HepG2 (cell line): ENCODE results near the gene FUT1. TPM values are rescaled to one million over a fixed set of nuclear protein-coding genes. Genes with fewer than 3 reads are reported as not detected.

Experiments used
- AHR ChIP-seq: IDR thresholded peaks from 2 replicates; pipeline ENCODE4 v1.6.1; 2018; ENCODE audit warnings: missing genetic modification reagents, missing compliant biosample characterization
- BCL6 ChIP-seq: IDR thresholded peaks from 2 replicates; pipeline ENCODE4 v1.6.1; 2016; ENCODE audit warnings: missing genetic modification reagents, missing compliant biosample characterization
- FOSL2 ChIP-seq: sonication (generic); formaldehyde crosslinking; IDR thresholded peaks from 2 replicates; pipeline ENCODE4 v1.4.0; 2020; ENCODE audit warnings: missing genetic modification reagents
- GZF1 ChIP-seq: sonication (generic); formaldehyde crosslinking; IDR thresholded peaks from 2 replicates; pipeline ENCODE4 v1.5.1; 2020; ENCODE audit warnings: mild to moderate bottlenecking, missing genetic modification reagents
- KAT2B ChIP-seq: fragments of 150-350 bp; IDR thresholded peaks from 2 replicates; pipeline ENCODE4 v1.6.1; 2014; ENCODE audit warnings: low read depth, low read length, borderline replicate concordance
- KAT8 ChIP-seq: IDR thresholded peaks from 2 replicates; pipeline ENCODE4 v1.6.1; 2016; ENCODE audit warnings: missing genetic modification reagents, missing compliant biosample characterization
- KLF6 ChIP-seq: IDR thresholded peaks from 2 replicates; pipeline ENCODE4 v1.8.0; 2016; ENCODE audit warnings: missing biosample characterization, missing genetic modification reagents
- LBX2 ChIP-seq: sonication (generic); formaldehyde crosslinking; IDR thresholded peaks from 2 replicates; pipeline ENCODE4 v1.5.0; 2020; ENCODE audit warnings: missing genetic modification reagents, mild to moderate bottlenecking, borderline replicate concordance
- NCOA2 ChIP-seq: sonication (generic); formaldehyde crosslinking; IDR thresholded peaks from 2 replicates; pipeline ENCODE4 v1.8.0; 2022; ENCODE audit warnings: inconsistent platforms
- NR2C2 ChIP-seq: sonication (generic); formaldehyde crosslinking; IDR thresholded peaks from 2 replicates; pipeline ENCODE4 v1.4.0; 2020; ENCODE audit warnings: missing genetic modification reagents, mild to moderate bottlenecking, moderate library complexity, borderline replicate concordance
- PCBP2 ChIP-seq: fragments of 200-400 bp; formaldehyde crosslinking; optimal IDR thresholded peaks from 2 replicates; pipeline ENCODE3; 2018; ENCODE audit warnings: low read length, low read depth; ENCODE audit not compliant: poor library complexity, severe bottlenecking
- RFX5 ChIP-seq: IDR thresholded peaks from 2 replicates; pipeline ENCODE4 v1.6.1; 2011; ENCODE audit warnings: low read depth, low read length, improper control_type of control experiment
- TBX3 ChIP-seq: fragments of 450-650 bp; IDR thresholded peaks from 2 replicates; pipeline ENCODE4 v1.6.1; 2017; ENCODE audit warnings: antibody characterized with exemption, mild to moderate bottlenecking, inconsistent platforms, borderline replicate concordance
- ZBTB26 ChIP-seq: IDR thresholded peaks from 2 replicates; pipeline ENCODE4 v1.6.1; 2016; ENCODE audit warnings: missing compliant biosample characterization, missing genetic modification reagents, borderline replicate concordance
- ZKSCAN1 ChIP-seq: fragments of 150-350 bp; IDR thresholded peaks from 2 replicates; pipeline ENCODE4 v1.6.1; 2014; ENCODE audit warnings: low read length
- ZNF205 ChIP-seq: IDR thresholded peaks from 2 replicates; pipeline ENCODE4 v1.6.1; 2018; ENCODE audit warnings: missing biosample characterization, missing genetic modification reagents
- ZNF354B ChIP-seq: sonication (generic); formaldehyde crosslinking; IDR thresholded peaks from 2 replicates; pipeline ENCODE4 v1.8.0; 2022; ENCODE audit warnings: mild to moderate bottlenecking, missing genetic modification reagents
- ZNF605 ChIP-seq: sonication (generic); formaldehyde crosslinking; IDR thresholded peaks from 2 replicates; pipeline ENCODE4 v1.8.0; 2022; ENCODE audit warnings: mild to moderate bottlenecking, missing genetic modification reagents
- ZNF768 ChIP-seq: sonication (generic); formaldehyde crosslinking; IDR thresholded peaks from 2 replicates; pipeline ENCODE4 v1.4.0; 2020; ENCODE audit warnings: missing genetic modification reagents
- ZNF780A ChIP-seq: sonication (generic); formaldehyde crosslinking; IDR thresholded peaks from 2 replicates; pipeline ENCODE4 v1.8.0; 2022; ENCODE audit warnings: mild to moderate bottlenecking, missing genetic modification reagents, moderate library complexity
- ZNF839 ChIP-seq: sonication (generic); formaldehyde crosslinking; IDR thresholded peaks from 2 replicates; pipeline ENCODE4 v1.4.0; 2020; ENCODE audit warnings: missing genetic modification reagents, mild to moderate bottlenecking, borderline replicate concordance
- ZNF850 ChIP-seq: sonication (generic); formaldehyde crosslinking; conservative IDR thresholded peaks from 2 replicates; pipeline ENCODE4 v1.9.0; 2021; ENCODE audit warnings: mild to moderate bottlenecking, missing genetic modification reagents
- ZSCAN22 ChIP-seq: sonication (generic); formaldehyde crosslinking; IDR thresholded peaks from 2 replicates; pipeline ENCODE4 v1.4.0; 2020; ENCODE audit warnings: mild to moderate bottlenecking, missing genetic modification reagents
- polyA plus RNA-seq, 8 experiments: library from polyadenylated mRNA; depleted of rRNA in 3 of 8; stranded (reverse) in 7 of 8; unstranded in 1 of 8; fragments of >200 nt; fragmentation: Illumina TruSeq in 4 of 8; extraction: Trizol in 4 of 8; gene quantifications; 2 replicates each; pipeline versions ENCODE4 v1.2.1 to v1.2.3, GENCODE V29; 2011 to 2016; ENCODE audit warnings: low read depth in 4 of 8, missing spikeins in 1 of 8, mixed read lengths in 1 of 8; ENCODE audit not compliant: insufficient read depth in 1 of 8
- total RNA-seq, 5 experiments: library from RNA; depleted of rRNA; stranded (reverse); fragments of >200 nt; fragmentation: Illumina TruSeq; extraction: Trizol; gene quantifications; 2 replicates each; pipeline ENCODE4 v1.2.3, GENCODE V29; 2016; ENCODE audit warnings: low read depth in 1 of 5
- TF ChIP-seq, protein P1 (sequence below): sonication (generic); formaldehyde crosslinking; IDR thresholded peaks from 2 replicates; pipeline ENCODE4 v1.5.0; 2020; ENCODE audit warnings: missing genetic modification reagents, mild to moderate bottlenecking, borderline replicate concordance
- TF ChIP-seq, protein P2 (sequence below): sonication (generic); formaldehyde crosslinking; IDR thresholded peaks from 2 replicates; pipeline ENCODE4 v1.4.0; 2020; ENCODE audit warnings: mild to moderate bottlenecking, missing genetic modification reagents
- TF ChIP-seq, protein P3 (sequence below): sonication (generic); formaldehyde crosslinking; IDR thresholded peaks from 2 replicates; pipeline ENCODE4 v1.5.0; 2020; ENCODE audit warnings: mild to moderate bottlenecking, missing genetic modification reagents, borderline replicate concordance
- TF ChIP-seq, protein P4 (sequence below): sonication (generic); formaldehyde crosslinking; IDR thresholded peaks from 2 replicates; pipeline ENCODE4 v1.5.0; 2020; ENCODE audit warnings: missing genetic modification reagents

Gene FUT1
- total and polyA plus RNA-seq, 2 of the 13 experiments (the other 11 are each of a cell fraction or from before 2014, with no cell fraction given): 0.07 to 1.1 TPM

GRCh38 chr19:48718711-48719231, 33.7 kb downstream of the FUT1 start (continued):
- TF ChIP-seq ZNF768 (CRISPR knock-in tag): no peak; the same call in 1 of the 2 replicates
- TF ChIP-seq, protein P1, sequence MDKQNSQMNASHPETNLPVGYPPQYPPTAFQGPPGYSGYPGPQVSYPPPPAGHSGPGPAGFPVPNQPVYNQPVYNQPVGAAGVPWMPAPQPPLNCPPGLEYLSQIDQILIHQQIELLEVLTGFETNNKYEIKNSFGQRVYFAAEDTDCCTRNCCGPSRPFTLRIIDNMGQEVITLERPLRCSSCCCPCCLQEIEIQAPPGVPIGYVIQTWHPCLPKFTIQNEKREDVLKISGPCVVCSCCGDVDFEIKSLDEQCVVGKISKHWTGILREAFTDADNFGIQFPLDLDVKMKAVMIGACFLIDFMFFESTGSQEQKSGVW (CRISPR knock-in tag): no peak
- TF ChIP-seq BCL6 (CRISPR knock-in tag): peak; percentile 83
- TF ChIP-seq ZNF354B: no peak
- no peak for TF ChIP-seq TBX3
- no peak for TF ChIP-seq ZSCAN22
- TF ChIP-seq KAT2B: no peak
- no peak for TF ChIP-seq ZNF780A (CRISPR knock-in tag)
- peak; percentile 73 for TF ChIP-seq KAT8
- TF ChIP-seq NR2C2 (CRISPR knock-in tag): peak; percentile 71; the same call in 1 of the 2 replicates
- TF ChIP-seq, protein P2, sequence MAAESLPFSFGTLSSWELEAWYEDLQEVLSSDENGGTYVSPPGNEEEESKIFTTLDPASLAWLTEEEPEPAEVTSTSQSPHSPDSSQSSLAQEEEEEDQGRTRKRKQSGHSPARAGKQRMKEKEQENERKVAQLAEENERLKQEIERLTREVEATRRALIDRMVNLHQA (CRISPR knock-in tag): no peak
- no peak for TF ChIP-seq GZF1
- TF ChIP-seq KLF6 (CRISPR knock-in tag): no peak
- TF ChIP-seq, protein P3, sequence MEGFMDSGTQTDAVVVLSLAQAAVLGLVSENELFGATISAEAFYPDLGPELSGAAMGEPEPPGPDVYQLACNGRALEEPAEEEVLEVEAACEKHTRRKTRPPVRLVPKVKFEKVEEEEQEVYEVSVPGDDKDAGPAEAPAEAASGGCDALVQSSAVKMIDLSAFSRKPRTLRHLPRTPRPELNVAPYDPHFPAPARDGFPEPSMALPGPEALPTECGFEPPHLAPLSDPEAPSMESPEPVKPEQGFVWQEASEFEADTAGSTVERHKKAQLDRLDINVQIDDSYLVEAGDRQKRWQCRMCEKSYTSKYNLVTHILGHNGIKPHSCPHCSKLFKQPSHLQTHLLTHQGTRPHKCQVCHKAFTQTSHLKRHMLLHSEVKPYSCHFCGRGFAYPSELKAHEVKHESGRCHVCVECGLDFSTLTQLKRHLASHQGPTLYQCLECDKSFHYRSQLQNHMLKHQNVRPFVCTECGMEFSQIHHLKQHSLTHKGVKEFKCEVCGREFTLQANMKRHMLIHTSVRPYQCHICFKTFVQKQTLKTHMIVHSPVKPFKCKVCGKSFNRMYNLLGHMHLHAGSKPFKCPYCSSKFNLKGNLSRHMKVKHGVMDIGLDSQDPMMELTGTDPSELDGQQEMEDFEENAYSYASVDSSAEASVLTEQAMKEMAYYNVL (CRISPR knock-in tag): no peak; the same call in 1 of the 2 replicates
- no peak for TF ChIP-seq LBX2 (CRISPR knock-in tag)
- no peak for TF ChIP-seq ZNF205
- no peak for TF ChIP-seq ZNF839 (CRISPR knock-in tag)
- TF ChIP-seq NCOA2: peak; percentile 73
- TF ChIP-seq ZNF605: no peak
- no peak for TF ChIP-seq ZNF850 (CRISPR knock-in tag)
- TF ChIP-seq AHR: no peak
- TF ChIP-seq, protein P4, sequence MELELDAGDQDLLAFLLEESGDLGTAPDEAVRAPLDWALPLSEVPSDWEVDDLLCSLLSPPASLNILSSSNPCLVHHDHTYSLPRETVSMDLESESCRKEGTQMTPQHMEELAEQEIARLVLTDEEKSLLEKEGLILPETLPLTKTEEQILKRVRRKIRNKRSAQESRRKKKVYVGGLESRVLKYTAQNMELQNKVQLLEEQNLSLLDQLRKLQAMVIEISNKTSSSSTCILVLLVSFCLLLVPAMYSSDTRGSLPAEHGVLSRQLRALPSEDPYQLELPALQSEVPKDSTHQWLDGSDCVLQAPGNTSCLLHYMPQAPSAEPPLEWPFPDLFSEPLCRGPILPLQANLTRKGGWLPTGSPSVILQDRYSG (CRISPR knock-in tag): no peak
- no peak for TF ChIP-seq ZKSCAN1
- TF ChIP-seq FOSL2 (CRISPR knock-in tag): peak; percentile 54
- no peak for TF ChIP-seq RFX5
- no peak for TF ChIP-seq ZBTB26 (CRISPR knock-in tag)
- no peak for TF ChIP-seq PCBP2
